ENCODE results near the gene TAF4.
A peak's percentile ranks its signal among the peaks of the same experiment; 100 is the strongest.

TAF4 gene

GRCh38 chr20:62025832-62026563 is 39.7 kb downstream of the TAF4 start:
- H3K4me3 Mint-ChIP-seq: peak overlapping the region in 1 of 2 donors; percentile 33
- no peaks in the 10 kb centered on the region for H3K27me3 Mint-ChIP-seq
- H3K9me3 Mint-ChIP-seq: no peaks in the 10 kb centered on the region
- H3K36me3 Mint-ChIP-seq (ENCODE audit: insufficient read depth): peaks cover 4% of the 10 kb centered on the region
- peak; percentile 21 for ATAC-seq (replicated peaks)
- no peak for DNase-seq
- H3K27ac Mint-ChIP-seq: peak overlapping the region; percentile 10 to 87
- H3K4me1 Mint-ChIP-seq (ENCODE audit: low read depth in 2 of 2): peaks cover 42 to 57% of the 10 kb centered on the region in 2 donors

GRCh38 chr20:62025394-62025793 is 40.3 kb downstream of the TAF4 start:
- Mint-ChIP-seq H3K36me3 (ENCODE audit: insufficient read depth) (peaks cover 4% of the 10 kb centered on the region), H3K9me3 (no peaks in the 10 kb centered on the region), H3K4me3 (no peak overlapping the region), H3K4me1 (ENCODE audit: low read depth in 2 of 2) (peaks cover 42 to 57% of the 10 kb centered on the region in 2 donors), H3K27ac (peak overlapping the region in 1 of 2 donors; percentile 87), H3K27me3 (no peaks in the 10 kb centered on the region)
- DNase-seq: no peak
- ATAC-seq (replicated peaks): no peak

GRCh38 chr20:62023935-62024334 is 41.7 kb downstream of the TAF4 start:
- Mint-ChIP-seq H3K36me3 (ENCODE audit: insufficient read depth) (peaks cover 4% of the 10 kb centered on the region), H3K27ac (peak overlapping the region in 1 of 2 donors; percentile 41), H3K4me1 (ENCODE audit: low read depth in 2 of 2) (peaks cover 45 to 63% of the 10 kb centered on the region in 2 donors)

GRCh38 chr20:62022575-62023139 is 43.0 kb downstream of the TAF4 start:
- Mint-ChIP-seq H3K4me3 (no peak overlapping the region), H3K36me3 (ENCODE audit: insufficient read depth) (peaks cover 3% of the 10 kb centered on the region), H3K9me3 (no peaks in the 10 kb centered on the region), H3K27ac (peak overlapping the region in 1 of 2 donors; percentile 62), H3K27me3 (no peaks in the 10 kb centered on the region), H3K4me1 (ENCODE audit: low read depth in 2 of 2) (peaks cover 46 to 66% of the 10 kb centered on the region in 2 donors)
- DNase-seq (no peak), ATAC-seq (replicated peaks) (no peak)

More at GRCh38 chr20:62023935-62024334, 41.7 kb downstream of the TAF4 start:
- DNase-seq (no peak), ATAC-seq (replicated peaks) (no peak)
- Mint-ChIP-seq H3K27me3 (no peaks in the 10 kb centered on the region), H3K9me3 (no peaks in the 10 kb centered on the region), H3K4me3 (no peak overlapping the region)

- peak overlapping the region in 1 of 2 donors; percentile 62 for H3K27ac Mint-ChIP-seq
- no peak overlapping the region for H3K4me3 Mint-ChIP-seq
- DNase-seq (no peak), ATAC-seq (replicated peaks) (no peak)
- H3K27me3 Mint-ChIP-seq: no peaks in the 10 kb centered on the region
- no peaks in the 10 kb centered on the region for H3K9me3 Mint-ChIP-seq
- no peaks in the 10 kb centered on the region for H3K36me3 Mint-ChIP-seq (ENCODE audit: insufficient read depth)
- H3K4me1 Mint-ChIP-seq (ENCODE audit: low read depth in 2 of 2): peaks cover 40 to 60% of the 10 kb centered on the region in 2 donors
Observed at GRCh38 chr20:62021793-62022385, 43.8 kb downstream of the TAF4 start.

GRCh38 chr20:62020935-62021701 is 44.6 kb downstream of the TAF4 start:
- Mint-ChIP-seq H3K27me3 (no peaks in the 10 kb centered on the region), H3K27ac (peak overlapping the region in 1 of 2 donors; percentile 81), H3K9me3 (no peaks in the 10 kb centered on the region), H3K36me3 (ENCODE audit: insufficient read depth) (no peaks in the 10 kb centered on the region), H3K4me1 (ENCODE audit: low read depth in 2 of 2) (peaks cover 34 to 54% of the 10 kb centered on the region in 2 donors), H3K4me3 (no peak overlapping the region)
- DNase-seq (no peak), ATAC-seq (replicated peaks) (no peak)

GRCh38 chr20:62019881-62020492 is 45.7 kb downstream of the TAF4 start:
- Mint-ChIP-seq H3K27me3 (no peaks in the 10 kb centered on the region), H3K4me1 (ENCODE audit: low read depth in 2 of 2) (peaks cover 30 to 54% of the 10 kb centered on the region in 2 donors), H3K9me3 (no peaks in the 10 kb centered on the region), H3K4me3 (no peak overlapping the region), H3K36me3 (ENCODE audit: insufficient read depth) (no peaks in the 10 kb centered on the region), H3K27ac (peak overlapping the region; percentile 81 to 83)
- no peak for ATAC-seq (replicated peaks)
- DNase-seq: no peak

- peaks cover 31 to 48% of the 10 kb centered on the region in 2 donors for H3K4me1 Mint-ChIP-seq (ENCODE audit: low read depth in 2 of 2)
- ATAC-seq (replicated peaks): no peak
- no peaks in the 10 kb centered on the region for H3K27me3 Mint-ChIP-seq
- no peaks in the 10 kb centered on the region for H3K9me3 Mint-ChIP-seq
- peaks cover 3% of the 10 kb centered on the region for H3K36me3 Mint-ChIP-seq (ENCODE audit: insufficient read depth)
- no peak overlapping the region for H3K27ac Mint-ChIP-seq
- DNase-seq: no peak
- no peak overlapping the region for H3K4me3 Mint-ChIP-seq
Observed at GRCh38 chr20:62019144-62019805, 46.4 kb downstream of the TAF4 start.

GRCh38 chr20:62018437-62019143 is 47.1 kb downstream of the TAF4 start:
- DNase-seq: no peak
- no peak overlapping the region for H3K4me3 Mint-ChIP-seq
- no peaks in the 10 kb centered on the region for H3K9me3 Mint-ChIP-seq
- H3K27ac Mint-ChIP-seq: peak overlapping the region in 1 of 2 donors; percentile 65
- no peak for ATAC-seq (replicated peaks)
- peaks cover 5% of the 10 kb centered on the region for H3K36me3 Mint-ChIP-seq (ENCODE audit: insufficient read depth)
- peaks cover 27 to 44% of the 10 kb centered on the region in 2 donors for H3K4me1 Mint-ChIP-seq (ENCODE audit: low read depth in 2 of 2)
- H3K27me3 Mint-ChIP-seq: no peaks in the 10 kb centered on the region

- no peak for DNase-seq
- H3K9me3 Mint-ChIP-seq: no peaks in the 10 kb centered on the region
- no peak for ATAC-seq (replicated peaks)
- H3K4me1 Mint-ChIP-seq (ENCODE audit: low read depth in 2 of 2): peaks cover 23 to 37% of the 10 kb centered on the region in 2 donors
- H3K4me3 Mint-ChIP-seq: no peak overlapping the region
- peak overlapping the region in 1 of 2 donors; percentile 81 for H3K27ac Mint-ChIP-seq
- H3K27me3 Mint-ChIP-seq: no peaks in the 10 kb centered on the region
- H3K36me3 Mint-ChIP-seq (ENCODE audit: insufficient read depth): peaks cover 17% of the 10 kb centered on the region
Observed at GRCh38 chr20:62015540-62016288, 50.0 kb downstream of the TAF4 start.

- peaks cover 20% of the 10 kb centered on the region for H3K36me3 Mint-ChIP-seq (ENCODE audit: insufficient read depth)
Observed at GRCh38 chr20:62014889-62015537, 50.7 kb downstream of the TAF4 start.

More at GRCh38 chr20:62014889-62015537, 50.7 kb downstream of the TAF4 start:
- Mint-ChIP-seq H3K27me3 (no peaks in the 10 kb centered on the region), H3K27ac (peak overlapping the region in 1 of 2 donors; percentile 81), H3K9me3 (no peaks in the 10 kb centered on the region), H3K4me1 (ENCODE audit: low read depth in 2 of 2) (peaks cover 17 to 31% of the 10 kb centered on the region in 2 donors), H3K4me3 (no peak overlapping the region)
- no peak for ATAC-seq (replicated peaks)
- no peak for DNase-seq
